ENCODE measurements around the gene VWF.

The VWF gene

GRCh38 chr12:6032726-6033125 is 91.7 kb downstream of the VWF start:
- H3K4me2 ChIP-seq (ENCODE audit: low read length) = no peak overlapping the region
- no peak overlapping the region for H3K9ac ChIP-seq (ENCODE audit: low read length)
- H3K4me1 ChIP-seq (ENCODE audit: insufficient read depth, low read length, severe bottlenecking) = no peaks in the 10 kb centered on the region
- no peak overlapping the region for H3K27ac ChIP-seq (ENCODE audit: low read depth, low read length, poor library complexity, severe bottlenecking)
- no peaks in the 10 kb centered on the region for H3K36me3 ChIP-seq (ENCODE audit: insufficient read depth, low read length)
- H3K79me2 ChIP-seq (ENCODE audit: insufficient read depth, low read length) = no peaks in the 10 kb centered on the region
- H3K9me2 ChIP-seq (ENCODE audit: low read depth, low read length) = no peaks in the 10 kb centered on the region
- H3K4me3 ChIP-seq (ENCODE audit: low read depth, low read length, poor library complexity, severe bottlenecking) = no peak overlapping the region
- no peaks in the 10 kb centered on the region for H3K9me3 ChIP-seq (ENCODE audit: low read length)
- H4K20me1 ChIP-seq (ENCODE audit: insufficient read depth, low read length) = no peaks in the 10 kb centered on the region
- TF ChIP-seq CTCF (IDR thresholded peaks at IDR 0.05; ENCODE audit: low read length) (no peak), EZH2 (IDR thresholded peaks at IDR 0.05; ENCODE audit: borderline replicate concordance, low read length) (no peak)
- H3F3A ChIP-seq (ENCODE audit: insufficient read depth, low read length) = no peaks in the 10 kb centered on the region
- H2AFZ ChIP-seq (ENCODE audit: low read length) = no peak overlapping the region
- no peaks in the 10 kb centered on the region for H3K27me3 ChIP-seq (ENCODE audit: insufficient read depth, low read length)

GRCh38 chr12:6031001-6031400 is 93.5 kb downstream of the VWF start:
- TF ChIP-seq EZH2 (IDR thresholded peaks at IDR 0.05; ENCODE audit: borderline replicate concordance, low read length) = no peak
- no peak for TF ChIP-seq CTCF (IDR thresholded peaks at IDR 0.05; ENCODE audit: low read length)
- H3F3A ChIP-seq (ENCODE audit: insufficient read depth, low read length) = no peaks in the 10 kb centered on the region
- H3K9me3 ChIP-seq (ENCODE audit: low read length) = no peaks in the 10 kb centered on the region
- no peak overlapping the region for H3K9ac ChIP-seq (ENCODE audit: low read length)
- H4K20me1 ChIP-seq (ENCODE audit: insufficient read depth, low read length) = no peaks in the 10 kb centered on the region
- H3K4me1 ChIP-seq (ENCODE audit: insufficient read depth, low read length, severe bottlenecking) = no peaks in the 10 kb centered on the region
- H3K27me3 ChIP-seq (ENCODE audit: insufficient read depth, low read length) = no peaks in the 10 kb centered on the region
- no peaks in the 10 kb centered on the region; the same call in 1 of the 2 replicates for H3K36me3 ChIP-seq (ENCODE audit: insufficient read depth, low read length)
- H3K4me3 ChIP-seq (ENCODE audit: low read depth, low read length, poor library complexity, severe bottlenecking) = no peak overlapping the region
- no peaks in the 10 kb centered on the region for H3K79me2 ChIP-seq (ENCODE audit: insufficient read depth, low read length)
- no peak overlapping the region for H2AFZ ChIP-seq (ENCODE audit: low read length)
- no peaks in the 10 kb centered on the region for H3K9me2 ChIP-seq (ENCODE audit: low read depth, low read length)
- H3K4me2 ChIP-seq (ENCODE audit: low read length) = no peak overlapping the region
- H3K27ac ChIP-seq (ENCODE audit: low read depth, low read length, poor library complexity, severe bottlenecking) = no peak overlapping the region

- Histone ChIP-seq H3K9me2 (ENCODE audit: low read depth, low read length) (no peaks in the 10 kb centered on the region), H3F3A (ENCODE audit: insufficient read depth, low read length) (no peaks in the 10 kb centered on the region), H4K20me1 (ENCODE audit: insufficient read depth, low read length) (no peaks in the 10 kb centered on the region), H3K4me3 (ENCODE audit: low read depth, low read length, poor library complexity, severe bottlenecking) (no peak overlapping the region), H3K27ac (ENCODE audit: low read depth, low read length, poor library complexity, severe bottlenecking) (no peak overlapping the region), H3K79me2 (ENCODE audit: insufficient read depth, low read length) (no peaks in the 10 kb centered on the region), H3K9me3 (ENCODE audit: low read length) (no peaks in the 10 kb centered on the region), H3K4me1 (ENCODE audit: insufficient read depth, low read length, severe bottlenecking) (no peaks in the 10 kb centered on the region), H3K4me2 (ENCODE audit: low read length) (no peak overlapping the region), H3K36me3 (ENCODE audit: insufficient read depth, low read length) (no peaks in the 10 kb centered on the region; the same call in 1 of the 2 replicates), H3K27me3 (ENCODE audit: insufficient read depth, low read length) (no peaks in the 10 kb centered on the region), H2AFZ (ENCODE audit: low read length) (no peak overlapping the region), H3K9ac (ENCODE audit: low read length) (no peak overlapping the region)
- TF ChIP-seq EZH2 (IDR thresholded peaks at IDR 0.05; ENCODE audit: borderline replicate concordance, low read length) = no peak
- no peak for TF ChIP-seq CTCF (IDR thresholded peaks at IDR 0.05; ENCODE audit: low read length)
Measured at GRCh38 chr12:6030081-6030480, 94.4 kb downstream of the VWF start.

Measured in OCI-LY1 (cell line).